SU-DHL-6 (cell line): ENCODE data around the gene CDK5RAP2.

ENCODE experiments used
- H2AFZ ChIP-seq: fragments of 200-600 bp; sonication (generic); 2 replicates; pipeline ENCODE4 v1.6.1; 2014; ENCODE audit warnings: low read depth, mild to moderate bottlenecking, moderate library complexity, mixed read lengths, antibody characterized with exemption, low read length; ENCODE audit not compliant: severe bottlenecking
- H3F3A ChIP-seq: fragments of 200-600 bp; shearing (Covaris generic); 2 replicates; pipeline ENCODE4 v1.6.0; 2016; ENCODE audit warnings: antibody characterized with exemption, mild to moderate bottlenecking; ENCODE audit not compliant: insufficient read depth
- H3K27ac ChIP-seq: fragments of 200-600 bp; sonication (generic); 2 replicates; pipeline ENCODE4 v1.5.1; 2016; ENCODE audit warnings: low read depth, mild to moderate bottlenecking, low read length, moderate library complexity, mixed read lengths
- H3K27me3 ChIP-seq: fragments of 200-600 bp; sonication (generic), shearing (Covaris generic); 2 replicates; pipeline ENCODE4 v1.6.0; 2014; ENCODE audit warnings: mild to moderate bottlenecking, low read length
- H3K36me3 ChIP-seq: fragments of 200-600 bp; sonication (generic); 2 replicates; pipeline ENCODE4 v1.6.1; 2014; ENCODE audit warnings: mild to moderate bottlenecking, low read length, mixed read lengths
- H3K4me2 ChIP-seq: fragments of 300-600, 200-600 bp; shearing (Covaris generic), sonication (generic); 2 replicates; pipeline ENCODE4 v1.6.0; 2014; ENCODE audit warnings: low read length, low read depth, mild to moderate bottlenecking; ENCODE audit not compliant: poor library complexity, severe bottlenecking
- H3K4me3 ChIP-seq: fragments of 200-600 bp; sonication (generic); 2 replicates; pipeline ENCODE4 v1.5.1; 2014; ENCODE audit warnings: antibody characterized with exemption, low read length, mild to moderate bottlenecking, mixed read lengths; ENCODE audit not compliant: insufficient read depth, poor library complexity, severe bottlenecking
- H3K79me2 ChIP-seq: fragments of 200-600 bp; sonication (generic); 2 replicates; pipeline ENCODE4 v1.6.1; 2014; ENCODE audit warnings: mild to moderate bottlenecking, low read length, moderate library complexity; ENCODE audit not compliant: insufficient read depth
- H3K9ac ChIP-seq: fragments of 200-600 bp; sonication (generic); 2 replicates; pipeline ENCODE4 v1.7.0; 2014; ENCODE audit warnings: mild to moderate bottlenecking, low read length
- H3K9me2 ChIP-seq: fragments of 200-600 bp; sonication (generic); replicated peaks from 2 replicates; pipeline ENCODE4 v1.6.1; 2014; ENCODE audit warnings: low read length; ENCODE audit not compliant: insufficient read depth
- H3K9me3 ChIP-seq: fragments of 200-600 bp; sonication (generic); 2 replicates; pipeline ENCODE4 v1.6.1; 2014; ENCODE audit warnings: low read length, mixed read lengths; ENCODE audit not compliant: insufficient read depth
- H4K20me1 ChIP-seq: fragments of 200-600 bp; sonication (generic); 2 replicates; pipeline ENCODE4 v1.6.1; 2014; ENCODE audit warnings: low read depth, mild to moderate bottlenecking, antibody characterized with exemption, low read length, moderate library complexity, mixed read lengths
- CTCF ChIP-seq: fragments of 200-600 bp; sonication (generic); IDR thresholded peaks from one replicate; pipeline ENCODE4 v1.5.1; 2017; ENCODE audit warnings: antibody characterized with exemption, mild to moderate bottlenecking, low read length, moderate library complexity; ENCODE audit not compliant: insufficient read depth, poor library complexity, severe bottlenecking
- EZH2phosphoT487 ChIP-seq: fragments of 200-600 bp; sonication (generic), shearing (Covaris generic); conservative IDR thresholded peaks from 2 replicates; pipeline ENCODE4 v1.6.1; 2018; ENCODE audit warnings: mild to moderate bottlenecking, antibody characterized with exemption, low read length, moderate library complexity, mixed read lengths

CDK5RAP2 gene

GRCh38 chr9:120384925-120385272 lies 195.1 kb downstream of the CDK5RAP2 start:
- Histone ChIP-seq H3K4me3 (no peak overlapping the region), H3K27me3 (no peaks in the 10 kb centered on the region), H3K79me2 (no peaks in the 10 kb centered on the region), H4K20me1 (no peaks in the 10 kb centered on the region), H3K9ac (no peak overlapping the region), H3F3A (no peaks in the 10 kb centered on the region), H2AFZ (no peak overlapping the region), H3K9me2 (no peaks in the 10 kb centered on the region), H3K4me2 (no peak overlapping the region), H3K36me3 (no peaks in the 10 kb centered on the region), H3K27ac (no peak overlapping the region), H3K9me3 (no peaks in the 10 kb centered on the region)
- TF ChIP-seq CTCF (no peak), EZH2phosphoT487 (no peak)

GRCh38 chr9:120383999-120384924 lies 195.7 kb downstream of the CDK5RAP2 start:
- Histone ChIP-seq H3K9me2 (no peaks in the 10 kb centered on the region), H3K36me3 (no peaks in the 10 kb centered on the region), H3K27ac (no peak overlapping the region), H3K4me3 (no peak overlapping the region), H3K27me3 (no peaks in the 10 kb centered on the region), H3K9ac (no peak overlapping the region), H3K79me2 (no peaks in the 10 kb centered on the region), H3K9me3 (no peaks in the 10 kb centered on the region), H3K4me2 (no peak overlapping the region), H4K20me1 (no peaks in the 10 kb centered on the region), H2AFZ (no peak overlapping the region), H3F3A (no peaks in the 10 kb centered on the region)
- no peak for TF ChIP-seq CTCF
- no peak for TF ChIP-seq EZH2phosphoT487

GRCh38 chr9:120383611-120383998 lies 196.4 kb downstream of the CDK5RAP2 start:
- no peaks in the 10 kb centered on the region for H4K20me1 ChIP-seq
- no peak overlapping the region for H3K4me2 ChIP-seq
- H3K27me3 ChIP-seq: no peaks in the 10 kb centered on the region
- no peak overlapping the region for H3K9ac ChIP-seq
- H3K36me3 ChIP-seq: no peaks in the 10 kb centered on the region
- no peaks in the 10 kb centered on the region for H3K9me2 ChIP-seq
- no peak overlapping the region for H2AFZ ChIP-seq
- H3K27ac ChIP-seq: no peak overlapping the region
- H3F3A ChIP-seq: no peaks in the 10 kb centered on the region
- no peaks in the 10 kb centered on the region for H3K9me3 ChIP-seq
- H3K4me3 ChIP-seq: no peak overlapping the region
- TF ChIP-seq EZH2phosphoT487 (no peak), CTCF (no peak)
- H3K79me2 ChIP-seq: no peaks in the 10 kb centered on the region
